K562 (cell line): ENCODE measurements around the gene ARHGAP4.

Experiments used
- EGR1 ChIP-seq: fragments of 450-650 bp; conservative IDR thresholded peaks from 2 replicates; pipeline ENCODE4 v1.6.1; 2017; ENCODE audit warnings: mild to moderate bottlenecking
- EZH2 ChIP-seq: IDR thresholded peaks from 2 replicates; pipeline ENCODE4 v1.6.1; 2012; ENCODE audit warnings: low read depth, mild to moderate bottlenecking, inconsistent platforms, low read length, borderline replicate concordance
- FIP1L1 ChIP-seq: fragments of 200-400 bp; formaldehyde crosslinking; IDR thresholded peaks from 2 replicates; pipeline ENCODE4 v1.6.1; 2018; ENCODE audit warnings: mild to moderate bottlenecking, low read depth, low read length; ENCODE audit not compliant: poor library complexity, severe bottlenecking
- FOXA3 ChIP-seq, 2 experiments: fragments of 450-650 bp in 1 of 2; sonication (generic) in 1 of 2; formaldehyde crosslinking; IDR thresholded peaks in 1 of 2; conservative IDR thresholded peaks in 1 of 2; 2 replicates each; pipeline versions ENCODE4 v1.4.0 to v1.8.0; 2020 to 2022; ENCODE audit warnings: mild to moderate bottlenecking in 2 of 2, missing genetic modification reagents in 1 of 2
- GABPA ChIP-seq: fragments of 200-800 bp; sonication (Bioruptor generic); conservative IDR thresholded peaks from 2 replicates; pipeline ENCODE4 v1.6.1; 2016; ENCODE audit warnings: low read depth, missing genetic modification characterization, missing compliant biosample characterization
- KLF1 ChIP-seq: fragments of 450-650 bp; IDR thresholded peaks from 2 replicates; pipeline ENCODE4 v1.6.1; 2016; ENCODE audit warnings: missing genetic modification characterization, missing compliant biosample characterization
- NFRKB ChIP-seq: fragments of 450-650 bp; IDR thresholded peaks from 2 replicates; pipeline ENCODE4 v1.6.1; 2016; ENCODE audit warnings: low read depth
- NR1H2 ChIP-seq: sonication (generic); formaldehyde crosslinking; IDR thresholded peaks from 2 replicates; pipeline ENCODE4 v1.4.0; 2020; ENCODE audit warnings: mild to moderate bottlenecking, missing genetic modification reagents
- SIN3A ChIP-seq, 2 experiments: fragments of 150-350 bp in 1 of 2; IDR thresholded peaks; 2 replicates each; pipeline ENCODE4 v1.6.1; 2011 to 2016; ENCODE audit warnings: borderline replicate concordance in 2 of 2, low read depth in 2 of 2, low read length in 2 of 2, mild to moderate bottlenecking in 2 of 2, moderate library complexity in 2 of 2; ENCODE audit not compliant: control insufficient read depth in 1 of 2
- SMAD4 ChIP-seq: fragments of 250-450 bp; sonication (Bioruptor Pico); conservative IDR thresholded peaks from 2 replicates; pipeline ENCODE4 v1.8.0; 2021; ENCODE audit warnings: inconsistent platforms, mild to moderate bottlenecking, moderate library complexity
- ZFX ChIP-seq: sonication (generic); formaldehyde crosslinking; IDR thresholded peaks from 2 replicates; pipeline ENCODE4 v1.8.0; 2022; ENCODE audit warnings: mild to moderate bottlenecking, missing genetic modification reagents, moderate library complexity
- TF ChIP-seq, protein P1 (sequence below): fragments of 250-450 bp; sonication (Bioruptor Pico); IDR thresholded peaks from 2 replicates; pipeline ENCODE4 v1.5.0; 2020; ENCODE audit warnings: mild to moderate bottlenecking, borderline replicate concordance

DNA sequence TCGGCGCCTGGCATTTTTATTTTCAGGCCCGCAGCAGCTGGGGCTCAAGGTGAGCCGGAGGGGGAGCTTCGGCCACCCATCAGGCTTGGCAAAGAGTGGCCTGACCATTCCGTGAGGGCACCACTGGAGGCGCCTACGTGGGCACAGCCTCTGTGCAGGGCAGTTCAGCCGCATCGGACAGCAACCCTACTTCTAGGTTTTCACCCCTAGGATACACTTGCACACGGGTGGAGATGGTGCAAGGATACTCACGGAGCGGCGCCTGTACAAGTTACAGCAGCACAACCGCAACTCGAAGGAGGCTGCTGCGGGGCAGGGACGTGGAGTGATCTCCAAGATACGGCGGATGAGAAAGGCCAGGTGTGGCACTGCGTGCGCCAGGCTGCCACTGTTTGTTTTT lies 34.7 kb upstream of the ARHGAP4 start:
- no peak for TF ChIP-seq FOXA3 (CRISPR knock-in tag; conservative IDR thresholded peaks at IDR 0.05 in 1 of 2, IDR thresholded peaks at IDR 0.05 in 1 of 2)
- TF ChIP-seq EGR1 = no peak
- TF ChIP-seq ZFX = no peak
- TF ChIP-seq NFRKB = no peak
- no peak for TF ChIP-seq KLF1
- no peak for TF ChIP-seq EZH2
- TF ChIP-seq, protein P1, sequence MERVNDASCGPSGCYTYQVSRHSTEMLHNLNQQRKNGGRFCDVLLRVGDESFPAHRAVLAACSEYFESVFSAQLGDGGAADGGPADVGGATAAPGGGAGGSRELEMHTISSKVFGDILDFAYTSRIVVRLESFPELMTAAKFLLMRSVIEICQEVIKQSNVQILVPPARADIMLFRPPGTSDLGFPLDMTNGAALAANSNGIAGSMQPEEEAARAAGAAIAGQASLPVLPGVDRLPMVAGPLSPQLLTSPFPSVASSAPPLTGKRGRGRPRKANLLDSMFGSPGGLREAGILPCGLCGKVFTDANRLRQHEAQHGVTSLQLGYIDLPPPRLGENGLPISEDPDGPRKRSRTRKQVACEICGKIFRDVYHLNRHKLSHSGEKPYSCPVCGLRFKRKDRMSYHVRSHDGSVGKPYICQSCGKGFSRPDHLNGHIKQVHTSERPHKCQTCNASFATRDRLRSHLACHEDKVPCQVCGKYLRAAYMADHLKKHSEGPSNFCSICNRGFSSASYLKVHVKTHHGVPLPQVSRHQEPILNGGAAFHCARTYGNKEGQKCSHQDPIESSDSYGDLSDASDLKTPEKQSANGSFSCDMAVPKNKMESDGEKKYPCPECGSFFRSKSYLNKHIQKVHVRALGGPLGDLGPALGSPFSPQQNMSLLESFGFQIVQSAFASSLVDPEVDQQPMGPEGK (CRISPR knock-in tag) = no peak
- TF ChIP-seq FIP1L1 = no peak
- no peak for TF ChIP-seq SMAD4 (CRISPR knock-in tag)
- TF ChIP-seq SIN3A (IDR thresholded peaks at IDR 0.05; ENCODE audit: borderline replicate concordance in 2 of 2, control insufficient read depth in 1 of 2, low read depth in 2 of 2, low read length in 2 of 2) = no peak
- no peak for TF ChIP-seq NR1H2
- no peak for TF ChIP-seq GABPA (tag)
